NCI-H2029 treated with DMSO at 0.1 percent for 48 hours (cell line): ENCODE measurements around the gene CCR7.

Experiments
- DNase-seq: peaks from one replicate; lab custom pipeline; 2025; lab: John Stamatoyannopoulos, UW

The CCR7 gene

GRCh38 chr17:40516581-40517285 lies 48.5 kb downstream of the CCR7 start:
- no peak for DNase-seq

GRCh38 chr17:40515491-40516041 lies 49.7 kb downstream of the CCR7 start:
- no peak for DNase-seq

- DNase-seq = no peak
These were observed 50.3 kb downstream of the CCR7 start for GRCh38 chr17:40515011-40515410.

GRCh38 chr17:40514013-40514875 lies 51.0 kb downstream of the CCR7 start:
- DNase-seq = no peak

GRCh38 chr17:40511667-40512220 lies 53.5 kb downstream of the CCR7 start:
- no peak for DNase-seq

- no peak for DNase-seq
These were observed 54.1 kb downstream of the CCR7 start for GRCh38 chr17:40511136-40511535.

- DNase-seq = no peak
These were observed 55.0 kb downstream of the CCR7 start for GRCh38 chr17:40510328-40510648.

- DNase-seq = no peak
These were observed 55.5 kb downstream of the CCR7 start for GRCh38 chr17:40509626-40510327.

GRCh38 chr17:40506786-40507185 lies 58.5 kb downstream of the CCR7 start:
- DNase-seq = no peak
